Activated CD8-positive, alpha-beta memory T cell treated with anti-CD3 and anti-CD28 coated beads, Interleukin-2, amount 50 U/mL, for 1 hour (primary cell): ENCODE measurements around the gene TACO1.

Experiments
- DNase-seq: peaks from one replicate; pipeline ENCODE4 v3.0.0-alpha.2; 2020; ENCODE audit errors: extremely low read depth

Gene TACO1

GRCh38 chr17:63600569-63601438 lies at the start of gene TACO1:
TACO1 (plus strand) TSS chr17:63600895; CDS start chr17:63601084, 189 bp downstream.
- peak; percentile 54 for DNase-seq

- DNase-seq = no peak
Measured at GRCh38 chr17:63552211-63552610, 48.5 kb upstream of the TACO1 start.

GRCh38 chr17:63555500-63556156 lies 45.1 kb upstream of the TACO1 start:
- no peak for DNase-seq

- DNase-seq = no peak
Measured at GRCh38 chr17:63557416-63557815, 43.3 kb upstream of the TACO1 start.

GRCh38 chr17:63558441-63558840 lies 42.3 kb upstream of the TACO1 start:
- no peak for DNase-seq

- DNase-seq = no peak
Measured at GRCh38 chr17:63561819-63562218, 38.9 kb upstream of the TACO1 start.

GRCh38 chr17:63563339-63563738 lies 37.4 kb upstream of the TACO1 start:
- no peak for DNase-seq

- no peak for DNase-seq
Measured at GRCh38 chr17:63564562-63564961, 36.1 kb upstream of the TACO1 start.

GRCh38 chr17:63567229-63567628 lies 33.5 kb upstream of the TACO1 start:
- DNase-seq = no peak

- DNase-seq = no peak
Measured at GRCh38 chr17:63568563-63568962, 32.1 kb upstream of the TACO1 start.

GRCh38 chr17:63571632-63572310 lies 28.9 kb upstream of the TACO1 start:
- DNase-seq = no peak

- no peak for DNase-seq
Measured at GRCh38 chr17:63573634-63574033, 27.1 kb upstream of the TACO1 start.

GRCh38 chr17:63578027-63578768 lies 22.5 kb upstream of the TACO1 start:
- no peak for DNase-seq

- DNase-seq = no peak
Measured at GRCh38 chr17:63578769-63579111, 22.0 kb upstream of the TACO1 start.

- no peak for DNase-seq
Measured at GRCh38 chr17:63579633-63580032, 21.1 kb upstream of the TACO1 start.

- no peak for DNase-seq
Measured at GRCh38 chr17:63587770-63588169, 12.9 kb upstream of the TACO1 start.

GRCh38 chr17:63588797-63589196 lies 11.9 kb upstream of the TACO1 start:
- no peak for DNase-seq

GRCh38 chr17:63589646-63590045 lies 11.0 kb upstream of the TACO1 start:
- DNase-seq = no peak

- no peak for DNase-seq
Measured at GRCh38 chr17:63592797-63593196, 7.9 kb upstream of the TACO1 start.

- DNase-seq = no peak
Measured at GRCh38 chr17:63595132-63595531, 5.6 kb upstream of the TACO1 start.

- no peak for DNase-seq
Measured at GRCh38 chr17:63596856-63597586, 3.7 kb upstream of the TACO1 start.
